DMS79 treated with DMSO at 0.1 percent for 48 hours (cell line): ENCODE results near the gene LRTM2.

Source experiments
- DNase-seq: peaks from one replicate; lab custom pipeline; 2025; lab: John Stamatoyannopoulos, UW

Gene LRTM2

DNA sequence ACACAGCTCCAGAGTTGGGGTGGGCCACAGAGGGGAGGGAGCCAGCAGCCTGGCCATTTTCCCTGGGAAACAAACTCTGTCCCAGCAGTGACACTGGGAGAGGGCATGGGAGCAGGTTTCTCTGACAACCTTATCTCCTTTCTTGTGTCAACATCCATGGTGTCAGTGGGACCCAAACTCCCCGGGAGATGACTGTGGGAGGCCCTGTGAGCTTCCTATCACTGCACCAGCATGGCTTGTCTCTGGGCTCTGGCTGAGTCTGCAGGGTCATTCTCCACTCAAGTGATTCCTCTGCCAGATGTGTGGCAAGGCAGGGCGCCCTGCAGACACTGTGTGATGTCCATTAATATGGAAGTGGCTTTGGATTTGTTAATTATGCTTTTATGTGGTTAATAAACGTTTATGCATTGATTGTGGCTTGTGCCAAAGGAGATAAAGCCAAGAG lies 10.1 kb downstream of the LRTM2 start:
- DNase-seq, result no peak

- peak; percentile 92 for DNase-seq
Observed at GRCh38 chr12:1830981-1831963, 10.9 kb downstream of the LRTM2 start.

DNA sequence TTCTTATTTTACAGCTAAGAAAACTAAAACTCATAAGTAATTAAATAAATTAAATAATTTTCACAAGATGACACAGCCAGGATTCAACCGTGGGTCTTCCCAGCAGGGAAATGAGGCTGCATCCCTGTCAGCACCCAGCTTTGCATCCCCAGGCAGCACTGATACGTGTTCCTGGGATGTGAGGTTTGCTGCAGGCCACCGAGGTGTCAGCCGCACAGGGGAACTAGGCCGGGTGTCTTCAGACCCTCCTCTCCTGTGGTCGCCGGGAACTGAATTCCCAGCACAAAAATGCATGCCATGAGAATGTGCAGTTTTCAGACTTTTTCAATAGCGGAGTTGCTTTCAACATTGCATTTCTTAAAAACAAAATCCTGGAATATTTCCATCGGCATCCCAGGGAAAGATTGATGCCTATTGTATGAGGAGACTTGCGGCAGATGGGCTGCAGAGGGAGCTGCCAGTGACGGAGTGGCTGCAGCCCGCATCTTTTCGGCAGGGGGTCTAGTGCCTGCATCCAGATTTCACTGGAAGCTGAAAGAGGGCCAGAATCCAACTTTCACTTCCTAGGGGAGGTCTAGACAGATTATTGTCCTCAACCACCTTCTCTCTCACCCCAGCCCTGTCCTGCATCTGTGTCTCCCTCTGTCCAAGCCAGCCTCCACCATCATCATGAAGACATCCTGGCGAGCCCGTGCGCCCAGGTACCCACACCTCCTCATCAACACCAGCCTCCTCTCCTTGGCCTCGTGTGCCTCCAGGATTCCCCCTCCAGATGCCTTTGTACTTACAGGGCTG lies 12.6 kb downstream of the LRTM2 start:
- no peak for DNase-seq

DNA sequence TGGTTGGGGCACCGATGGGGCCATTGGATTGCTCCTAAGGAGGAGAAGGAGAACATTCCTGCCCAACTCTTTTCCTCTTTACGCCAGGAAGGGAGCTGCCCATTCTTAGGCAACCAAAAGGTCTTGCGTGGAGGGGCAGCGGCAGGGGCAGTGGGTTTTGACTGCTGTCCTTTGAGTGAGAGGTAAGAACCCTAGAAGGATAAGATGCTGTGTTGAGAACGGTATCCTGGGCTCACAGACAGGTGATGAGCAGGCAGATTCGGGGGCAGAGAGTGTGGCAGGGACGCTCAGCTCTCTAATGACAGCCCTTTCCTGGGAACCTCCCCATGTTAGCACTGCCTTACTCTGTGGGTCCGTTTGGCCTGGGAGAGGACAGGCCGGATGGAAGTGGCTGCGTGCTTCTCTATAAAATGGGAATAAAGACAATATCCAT lies 13.2 kb downstream of the LRTM2 start:
- no peak for DNase-seq

DNA sequence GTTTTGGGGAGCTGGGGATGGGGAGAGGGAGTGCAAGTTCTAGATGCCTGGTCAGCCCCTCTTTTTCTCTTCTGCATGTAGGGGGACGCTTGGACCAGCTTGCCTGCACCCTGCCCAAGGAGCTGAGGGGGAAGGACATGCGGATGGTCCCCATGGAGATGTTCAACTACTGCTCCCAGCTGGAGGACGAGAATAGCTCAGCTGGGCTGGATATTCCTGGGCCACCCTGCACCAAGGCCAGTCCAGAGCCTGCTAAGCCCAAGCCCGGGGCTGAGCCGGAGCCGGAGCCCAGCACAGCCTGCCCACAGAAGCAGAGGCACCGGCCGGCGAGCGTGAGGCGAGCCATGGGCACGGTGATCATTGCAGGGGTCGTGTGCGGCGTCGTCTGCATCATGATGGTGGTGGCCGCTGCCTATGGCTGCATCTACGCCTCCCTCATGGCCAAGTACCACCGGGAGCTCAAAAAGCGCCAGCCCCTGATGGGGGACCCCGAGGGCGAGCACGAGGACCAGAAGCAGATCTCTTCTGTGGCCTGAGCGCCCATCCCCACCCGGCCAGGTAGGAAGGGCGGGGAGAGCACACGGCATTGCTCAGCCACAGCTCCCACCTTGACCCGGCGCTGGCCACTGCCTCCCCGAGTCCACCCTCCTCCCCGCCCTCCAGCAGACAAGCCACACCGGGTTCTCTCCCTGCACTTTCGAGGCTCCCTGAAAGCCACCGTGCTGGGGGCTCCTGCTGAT lies 14.0 kb downstream of the LRTM2 start:
- no peak for DNase-seq

DNA sequence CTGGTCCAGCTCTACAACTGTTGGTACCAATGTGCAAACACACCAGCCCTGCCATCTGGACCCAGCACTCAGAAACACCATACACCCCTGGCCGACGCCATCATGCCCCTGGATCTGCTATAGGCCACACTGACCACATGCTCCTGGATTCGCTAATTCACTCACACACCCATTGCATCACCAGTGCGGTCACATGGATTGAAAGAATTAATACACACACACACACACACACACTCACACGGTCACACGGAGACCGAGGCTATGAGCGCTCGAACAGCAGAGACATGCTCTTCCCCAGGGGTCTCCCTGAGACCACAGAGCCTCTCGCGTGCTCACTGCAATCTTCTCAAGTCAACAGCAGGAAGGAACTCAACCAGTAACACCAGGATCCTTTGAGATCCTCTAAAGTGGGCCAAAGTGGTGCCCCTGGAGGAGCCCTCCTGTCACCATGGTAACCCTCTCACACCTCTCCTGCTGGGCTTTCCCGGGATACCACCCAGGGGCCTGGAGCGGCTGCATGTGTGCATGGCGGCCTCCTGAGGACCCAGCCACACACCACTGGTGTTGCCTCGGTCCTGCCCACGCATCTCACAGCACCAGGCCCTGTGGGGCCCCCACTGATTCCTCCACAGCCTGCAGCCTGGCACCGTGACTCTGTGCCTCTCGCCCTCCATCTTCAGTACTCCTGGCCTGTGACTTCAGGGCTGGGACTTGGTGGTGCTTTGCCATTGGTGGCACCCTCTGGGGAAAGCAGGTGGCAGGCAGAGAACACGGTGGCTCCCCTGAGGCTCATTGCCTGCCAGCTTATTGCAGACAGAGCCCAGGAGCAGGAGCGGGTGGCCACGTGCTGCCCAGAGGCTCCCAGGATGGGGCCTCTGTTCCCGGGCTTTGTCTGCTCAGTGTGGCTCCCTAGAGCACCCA lies 15.1 kb downstream of the LRTM2 start:
- peak; percentile 31 for DNase-seq

GRCh38 chr12:1836241-1836803 lies 16.0 kb downstream of the LRTM2 start:
- no peak for DNase-seq

- DNase-seq, result peak; percentile 44
Observed at GRCh38 chr12:1836854-1837421, 16.6 kb downstream of the LRTM2 start.

DNA sequence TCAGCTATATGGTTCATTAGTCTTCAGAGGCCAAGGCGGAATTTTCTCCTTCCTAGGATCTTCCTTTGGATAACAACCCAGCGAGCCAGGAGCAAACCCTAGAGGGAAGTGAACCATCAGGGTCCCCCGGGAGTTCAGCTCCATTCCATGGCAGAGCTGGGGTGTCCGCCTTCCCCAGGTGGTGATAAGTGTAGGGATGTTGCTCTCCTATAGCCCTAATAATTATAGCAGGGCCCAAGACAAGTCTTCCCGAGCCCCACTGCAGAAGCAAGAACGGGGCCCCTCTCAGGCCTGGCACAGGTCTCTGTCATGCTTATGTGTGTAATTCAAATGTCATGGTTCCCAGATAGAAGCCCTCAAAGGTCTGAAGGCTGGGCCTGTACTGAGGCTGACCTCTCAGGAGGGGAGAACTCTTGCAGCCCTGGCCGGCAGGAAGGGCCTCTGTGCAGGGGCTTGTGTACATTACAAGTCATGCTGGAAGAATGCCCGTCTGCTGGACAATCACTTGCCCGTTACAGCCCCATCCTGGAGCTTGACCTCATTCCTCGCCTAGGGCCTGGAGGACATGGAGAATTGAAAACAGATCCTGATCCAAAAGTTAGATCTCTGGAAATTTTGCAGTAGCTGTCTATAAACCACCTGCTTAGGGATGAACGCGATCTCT lies 17.3 kb downstream of the LRTM2 start:
- no peak for DNase-seq

DNA sequence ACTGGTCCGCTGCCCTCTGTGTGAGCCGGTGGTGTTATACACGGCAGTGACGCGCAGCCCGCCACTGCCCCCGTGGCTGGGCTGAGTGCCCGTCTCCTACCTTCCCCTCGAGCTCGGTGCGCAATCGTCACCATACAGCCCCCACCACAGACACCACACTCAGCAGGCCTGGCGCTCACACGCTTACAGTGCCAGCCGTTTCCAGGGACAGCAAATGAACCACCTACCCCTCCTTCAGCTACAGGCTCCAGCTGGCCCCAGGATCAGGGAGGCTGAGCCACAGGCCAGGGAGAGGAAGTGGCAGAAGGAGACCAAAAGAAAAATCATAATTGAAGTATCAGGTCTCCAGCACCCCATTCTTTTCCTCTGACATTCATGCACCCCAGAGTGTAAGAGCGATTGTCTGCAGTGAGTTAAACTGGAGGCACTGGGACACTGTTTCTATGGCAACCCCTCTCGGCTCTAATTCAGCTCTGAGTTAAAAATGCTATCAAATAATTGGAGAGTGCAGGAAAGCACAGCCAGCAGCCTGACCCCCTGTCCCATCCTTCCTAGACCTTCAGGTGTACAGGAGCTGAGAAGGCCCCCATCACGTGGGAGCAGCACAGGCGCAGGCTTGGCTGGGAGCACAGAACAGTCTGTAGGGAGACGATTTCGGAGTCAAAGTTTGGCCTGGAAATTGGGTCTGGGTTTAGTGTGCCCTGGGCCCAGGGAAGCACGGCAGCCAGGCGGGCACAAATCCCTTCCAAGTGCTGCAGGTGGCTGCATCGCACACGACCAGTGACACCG lies 18.0 kb downstream of the LRTM2 start:
- DNase-seq, result no peak

GRCh38 chr12:1838994-1839365 lies 18.6 kb downstream of the LRTM2 start:
- no peak for DNase-seq

DNA sequence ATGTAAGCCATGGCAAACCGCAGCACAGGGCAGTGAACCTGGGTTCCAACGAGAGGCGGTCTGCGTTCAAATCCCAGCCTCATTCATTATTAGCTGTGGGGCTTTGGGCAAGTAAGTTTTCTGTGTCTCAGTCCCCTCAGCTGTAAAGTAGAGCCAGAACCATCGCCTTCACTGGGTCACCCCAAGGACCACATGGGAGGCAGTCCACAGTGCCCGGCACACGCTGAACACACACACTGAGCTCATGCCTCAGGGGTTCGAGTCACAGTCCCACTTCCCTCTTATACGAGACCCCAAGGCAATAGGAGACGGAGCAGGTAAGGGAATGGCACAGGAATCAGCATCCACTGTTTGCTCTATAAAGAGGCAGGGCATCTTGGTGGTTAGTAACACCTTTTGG lies 19.1 kb downstream of the LRTM2 start:
- no peak for DNase-seq

- DNase-seq, result peak; percentile 26
Observed at GRCh38 chr12:1839956-1840951, 19.9 kb downstream of the LRTM2 start.

- no peak for DNase-seq
Observed at GRCh38 chr12:1840981-1841425, 20.6 kb downstream of the LRTM2 start.

DNA sequence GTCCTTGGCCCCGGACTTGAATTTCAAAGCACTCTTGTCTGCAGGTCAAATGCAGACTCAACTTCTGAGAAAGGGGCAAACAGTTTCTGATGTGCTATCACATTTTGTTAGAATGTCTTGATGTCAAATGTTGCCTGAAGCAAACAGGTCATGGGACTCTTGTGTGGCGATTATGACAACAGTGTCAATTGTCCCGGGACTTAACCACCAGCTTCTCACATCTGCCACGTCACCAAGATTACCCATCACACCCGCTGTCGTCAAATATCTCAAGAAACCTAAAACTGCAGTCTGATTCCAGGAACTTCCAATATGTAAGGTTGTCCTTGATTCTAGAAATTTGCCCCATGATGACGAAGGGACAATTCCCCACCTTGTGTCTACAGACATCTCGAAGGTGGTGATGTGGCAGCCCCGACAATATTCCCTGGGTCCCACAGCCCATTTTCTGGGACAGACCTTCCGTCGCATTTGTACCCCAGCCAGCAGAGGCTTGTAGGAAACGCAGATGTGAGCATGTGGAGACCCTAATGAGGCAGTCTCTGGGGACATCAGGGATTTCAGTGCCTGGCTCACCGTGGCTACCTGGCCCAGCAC lies 21.3 kb downstream of the LRTM2 start:
- no peak for DNase-seq

DNA sequence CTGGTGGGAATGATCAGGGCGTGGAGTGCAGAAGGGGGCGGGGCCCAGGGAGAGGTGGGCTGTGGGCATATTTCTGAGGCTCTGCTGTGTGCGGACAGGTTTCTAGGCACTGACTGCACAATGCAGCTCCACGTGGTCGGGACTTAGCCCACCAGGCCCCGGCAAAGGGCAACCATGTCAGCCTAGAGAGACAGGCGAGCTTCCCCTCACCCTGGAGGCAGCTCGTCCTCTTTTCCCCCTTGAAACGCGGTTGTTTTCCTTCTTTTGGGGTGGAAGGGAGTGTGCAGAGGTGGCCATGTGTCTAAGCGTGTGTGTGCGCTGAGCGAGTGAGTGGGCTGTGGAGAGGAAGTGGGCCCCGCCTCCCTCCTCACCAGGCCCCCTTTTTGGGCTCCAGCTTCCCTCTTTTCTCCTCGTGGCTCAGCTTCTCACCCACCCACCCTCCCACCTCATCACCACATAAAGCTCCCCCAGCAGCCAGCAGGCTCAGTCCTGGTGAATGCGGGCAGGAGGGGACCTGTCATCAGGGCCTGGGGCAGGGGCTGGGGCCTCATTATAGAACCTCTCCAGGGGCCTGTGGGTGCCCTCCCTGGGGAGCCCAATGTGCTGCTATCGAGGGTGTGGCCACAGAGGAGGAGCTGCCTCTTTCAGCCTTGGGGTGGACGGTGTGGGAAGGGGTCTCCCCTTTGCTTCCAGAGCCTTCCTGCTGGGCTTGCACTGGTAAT lies 22.0 kb downstream of the LRTM2 start:
- DNase-seq, result no peak
